HG03439 (cell line): ENCODE measurements around the gene FXYD2.

Source experiments
- ATAC-seq: cut with Tn5 transposase; IDR thresholded peaks from one replicate; pipeline ENCODE4 v1.9.1; 2021; ENCODE audit warnings: mild to moderate bottlenecking, moderate library complexity; ENCODE audit not compliant: unreplicated experiment

Gene FXYD2

GRCh38 chr11:117859061-117859460 is 34.5 kb upstream of the FXYD2 start:
- no peak for ATAC-seq

- no peak for ATAC-seq
Observed at GRCh38 chr11:117857734-117858414, 33.3 kb upstream of the FXYD2 start.

- ATAC-seq, result no peak
Observed at GRCh38 chr11:117855912-117856651, 31.5 kb upstream of the FXYD2 start.

GRCh38 chr11:117855186-117855845 is 30.8 kb upstream of the FXYD2 start:
- ATAC-seq, result no peak

GRCh38 chr11:117852309-117852708 is 27.8 kb upstream of the FXYD2 start:
- ATAC-seq, result no peak

- ATAC-seq, result no peak
Observed at GRCh38 chr11:117851852-117852251, 27.3 kb upstream of the FXYD2 start.

- ATAC-seq, result no peak
Observed at GRCh38 chr11:117851106-117851505, 26.6 kb upstream of the FXYD2 start.

GRCh38 chr11:117849781-117850414 is 25.4 kb upstream of the FXYD2 start:
- no peak for ATAC-seq

GRCh38 chr11:117843666-117844484 is 19.3 kb upstream of the FXYD2 start:
- ATAC-seq, result no peak

GRCh38 chr11:117842131-117842941 is 17.8 kb upstream of the FXYD2 start:
- ATAC-seq, result no peak

GRCh38 chr11:117841551-117842031 is 17.0 kb upstream of the FXYD2 start:
- ATAC-seq, result no peak

- ATAC-seq, result no peak
Observed at GRCh38 chr11:117840881-117841550, 16.5 kb upstream of the FXYD2 start.

GRCh38 chr11:117839936-117840813 is 15.6 kb upstream of the FXYD2 start:
- ATAC-seq, result no peak

GRCh38 chr11:117839380-117839881 is 14.9 kb upstream of the FXYD2 start:
- ATAC-seq, result no peak

GRCh38 chr11:117838901-117839300 is 14.4 kb upstream of the FXYD2 start:
- ATAC-seq, result no peak

- ATAC-seq, result no peak
Observed at GRCh38 chr11:117837791-117838190, 13.2 kb upstream of the FXYD2 start.

- no peak for ATAC-seq
Observed at GRCh38 chr11:117837070-117837776, 12.7 kb upstream of the FXYD2 start.
